GM15510 (cell line): Measurements from ENCODE around the gene VCP.

Experiments
- POLR2A ChIP-seq: IDR thresholded peaks from 3 replicates; pipeline ENCODE4 v1.6.1; 2011; ENCODE audit warnings: borderline replicate concordance; ENCODE audit not compliant: insufficient read length; ENCODE audit errors: extremely low read depth

The VCP gene

GRCh38 chr9:35057271-35057620, 15.2 kb downstream of the VCP start:
- TF ChIP-seq POLR2A = no peak

GRCh38 chr9:35056571-35057270, 15.7 kb downstream of the VCP start:
- no peak for TF ChIP-seq POLR2A

- TF ChIP-seq POLR2A = no peak
Observed at GRCh38 chr9:35054871-35055644, 17.4 kb downstream of the VCP start.

DNA sequence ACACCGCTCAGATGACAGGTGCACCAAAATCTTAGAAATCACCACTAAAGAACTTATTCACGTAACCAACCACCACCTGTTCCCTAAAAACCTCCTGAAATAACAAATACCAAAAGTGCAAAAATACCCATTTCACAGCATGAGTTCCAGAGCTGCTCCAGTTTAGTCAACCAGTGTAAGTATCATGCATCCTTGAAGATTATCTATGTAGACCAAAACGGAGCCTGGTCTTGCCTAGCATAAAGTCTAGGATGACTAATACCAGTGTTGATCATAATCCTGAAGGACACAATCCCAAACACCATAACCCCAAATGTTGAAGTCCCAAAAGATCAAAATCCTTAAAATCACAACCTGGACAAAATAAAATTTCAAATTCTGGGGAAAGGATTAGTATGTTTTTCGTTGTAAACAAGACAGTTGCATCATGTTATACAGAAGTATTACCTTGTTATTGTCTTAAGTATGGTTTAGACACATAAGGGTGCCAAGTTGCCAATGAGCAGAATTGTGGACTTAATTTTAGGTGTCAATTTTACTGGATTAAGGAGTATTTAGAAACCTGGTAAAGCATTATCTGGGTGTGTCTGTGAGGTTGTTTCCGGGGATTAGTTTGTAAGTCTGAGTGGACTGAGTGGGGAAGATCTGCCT, 18.1 kb downstream of the VCP start:
- TF ChIP-seq POLR2A = no peak

GRCh38 chr9:35051069-35051967, 21.1 kb downstream of the VCP start:
- no peak for TF ChIP-seq POLR2A

DNA sequence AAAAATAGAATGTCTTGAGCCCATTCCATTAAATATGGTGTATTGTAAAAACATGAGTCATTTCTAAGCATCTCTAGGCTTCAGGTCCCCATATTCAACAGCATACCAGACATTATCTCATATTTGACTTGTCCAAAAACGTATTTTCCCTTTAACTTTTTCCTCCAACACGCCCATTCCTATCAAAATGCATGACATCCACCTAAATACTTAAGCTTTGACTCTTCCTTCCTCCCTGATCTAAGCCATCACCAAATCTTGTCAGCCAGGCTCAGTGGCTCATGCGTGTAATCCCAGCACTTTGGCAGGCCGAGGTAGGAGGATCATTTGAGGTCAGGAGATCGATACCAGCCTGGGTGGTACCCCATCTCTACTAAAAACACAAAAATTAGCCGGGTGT, 23.9 kb downstream of the VCP start:
- TF ChIP-seq POLR2A = no peak

GRCh38 chr9:35044071-35044470, 28.4 kb downstream of the VCP start:
- TF ChIP-seq POLR2A = no peak

DNA sequence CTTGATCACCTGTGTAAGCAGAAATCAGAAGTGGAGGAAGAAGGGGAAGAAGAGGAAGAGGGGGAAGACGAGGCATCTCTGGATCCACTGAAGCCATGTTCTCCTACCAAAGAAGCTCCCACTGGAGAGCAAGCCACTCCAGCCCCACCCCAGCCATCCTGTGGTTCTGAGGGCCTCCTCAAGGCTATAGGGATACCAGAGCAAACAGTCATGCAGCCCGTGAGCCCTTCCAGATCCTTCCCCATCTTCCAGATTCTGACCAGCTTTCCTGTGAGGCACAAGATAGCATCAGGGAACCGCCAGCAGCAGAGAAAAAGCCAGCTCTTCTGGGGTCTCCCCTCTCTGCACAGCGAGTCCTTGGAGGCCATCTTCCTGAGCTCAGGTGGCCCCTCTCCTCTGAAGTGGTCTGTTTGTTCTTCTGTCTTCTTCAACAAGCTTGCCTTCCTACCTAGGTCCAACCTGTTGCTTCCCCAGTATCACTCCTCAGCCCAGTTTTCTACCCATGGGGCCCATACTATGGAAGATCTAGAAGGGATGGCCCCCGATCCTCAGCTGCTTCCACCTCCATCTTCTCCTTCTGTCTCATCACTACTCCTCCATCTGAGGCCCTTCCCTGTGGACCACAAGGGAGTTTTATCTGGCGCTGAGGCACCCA, 29.4 kb downstream of the VCP start:
- no peak for TF ChIP-seq POLR2A

- TF ChIP-seq POLR2A = no peak
Observed at GRCh38 chr9:35042081-35042604, 30.3 kb downstream of the VCP start.

DNA sequence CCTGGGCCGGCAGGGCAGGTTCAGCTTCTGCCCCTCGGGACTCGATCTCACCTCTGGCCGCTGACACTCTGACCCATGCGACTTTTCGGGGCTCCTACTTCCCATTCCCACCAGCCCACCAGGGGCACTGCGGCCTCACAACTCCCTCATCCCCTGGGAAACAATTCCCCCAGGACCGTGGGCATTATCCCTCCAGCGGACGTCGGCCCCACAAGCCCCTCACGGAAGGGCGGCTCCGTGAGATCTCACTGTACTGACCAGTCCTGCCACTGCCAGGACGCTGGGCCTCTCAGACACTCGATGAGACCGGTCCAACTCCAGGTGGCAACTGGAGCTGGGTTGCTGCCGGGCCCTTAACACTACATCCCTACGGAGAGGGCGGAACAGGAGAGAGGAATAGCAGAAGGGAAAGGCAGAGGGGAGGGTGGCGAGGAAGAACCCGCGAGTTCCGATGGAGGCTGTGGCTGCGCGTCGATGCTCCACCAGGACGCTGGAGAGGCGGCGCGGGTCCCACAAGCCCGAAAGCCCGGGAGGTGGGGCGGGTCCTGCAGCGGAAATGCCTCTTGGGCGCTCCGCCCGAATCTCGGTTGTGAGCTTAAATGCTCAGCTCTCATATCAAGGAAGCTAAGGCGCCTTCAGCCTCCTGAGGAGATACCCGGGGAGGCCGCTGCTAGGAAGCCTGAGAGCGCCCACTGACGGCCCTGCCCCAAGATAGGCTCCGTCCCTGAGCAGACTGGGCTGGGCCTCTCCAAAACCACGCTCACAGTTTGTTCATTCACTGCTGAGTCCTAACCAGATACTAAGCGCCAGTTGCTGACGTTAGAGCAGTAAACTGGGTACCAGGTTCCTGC, 36.3 kb downstream of the VCP start:
- TF ChIP-seq POLR2A = peak; percentile 12

- no peak for TF ChIP-seq POLR2A
Observed at GRCh38 chr9:35033101-35033500, 39.3 kb downstream of the VCP start.

DNA sequence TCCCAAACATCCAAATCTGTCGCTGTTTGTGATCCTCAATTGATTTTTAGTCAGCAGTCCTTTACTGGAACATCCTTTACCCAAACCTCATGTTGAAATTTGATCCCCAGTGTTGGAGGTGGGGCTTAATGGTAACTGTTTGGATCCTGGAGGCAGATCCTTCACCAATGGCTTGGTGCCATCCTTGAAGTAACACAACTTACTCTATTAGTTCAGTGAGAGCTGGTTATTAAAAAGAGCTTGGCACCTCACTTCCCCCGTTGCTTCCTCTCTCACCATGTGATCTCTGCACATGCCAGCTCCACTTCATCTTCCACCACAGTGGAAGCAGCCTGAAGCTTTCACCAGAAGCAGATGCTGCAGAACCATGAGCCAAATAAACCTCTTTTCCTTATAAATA, 42.6 kb downstream of the VCP start:
- TF ChIP-seq POLR2A = no peak

GRCh38 chr9:35029241-35029640, 43.2 kb downstream of the VCP start:
- TF ChIP-seq POLR2A = no peak
